Measurements from ENCODE around the gene HOXD9.

Gene HOXD9

DNA sequence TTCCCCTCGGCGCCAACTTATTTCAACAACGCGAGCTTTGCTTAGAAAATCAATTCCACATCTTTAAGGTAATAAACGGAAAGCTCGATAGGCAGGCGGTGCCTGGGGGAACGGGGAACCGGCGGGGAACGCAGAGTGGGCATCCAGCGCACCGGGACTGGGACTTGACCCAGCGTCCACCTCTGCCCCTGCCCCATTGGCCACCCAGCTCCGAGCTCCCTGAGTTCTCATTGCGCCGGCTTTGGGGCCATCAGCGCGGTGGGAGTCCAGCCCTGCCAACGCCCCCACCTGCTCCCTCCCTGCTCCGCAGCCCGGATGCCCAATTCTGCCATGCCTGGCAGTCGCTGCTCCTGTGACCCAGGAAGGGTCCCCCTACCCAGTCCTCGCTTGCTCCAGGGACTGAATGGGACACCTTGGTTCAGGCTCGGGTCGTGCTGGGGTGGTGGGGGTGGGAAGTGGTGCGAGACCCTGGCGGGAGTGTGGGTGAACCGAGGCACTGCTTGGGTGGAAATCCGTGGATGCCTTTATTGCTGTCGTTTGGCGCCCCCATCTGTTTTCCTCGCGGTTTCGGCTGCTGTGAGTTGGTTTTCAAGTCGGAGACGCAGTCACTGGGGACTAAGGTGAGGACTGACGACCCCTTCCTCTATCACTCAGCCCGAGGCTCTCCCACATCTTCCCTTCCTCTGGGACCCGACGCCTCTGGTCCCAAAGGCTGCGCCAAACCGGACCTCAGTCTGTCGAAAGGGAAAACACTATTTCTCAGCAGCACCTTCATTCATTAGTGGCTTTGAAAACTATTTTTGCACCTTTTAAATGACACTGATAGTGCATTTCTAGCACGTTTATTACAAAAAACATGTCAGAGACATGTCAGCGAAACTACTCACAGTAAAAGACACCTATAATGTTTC lies 36.4 kb upstream of the HOXD9 start:
- peak; percentile 37 for DNase-seq

GRCh38 chr2:176087330-176088047 lies 35.0 kb upstream of the HOXD9 start:
- no peak for DNase-seq

DNA sequence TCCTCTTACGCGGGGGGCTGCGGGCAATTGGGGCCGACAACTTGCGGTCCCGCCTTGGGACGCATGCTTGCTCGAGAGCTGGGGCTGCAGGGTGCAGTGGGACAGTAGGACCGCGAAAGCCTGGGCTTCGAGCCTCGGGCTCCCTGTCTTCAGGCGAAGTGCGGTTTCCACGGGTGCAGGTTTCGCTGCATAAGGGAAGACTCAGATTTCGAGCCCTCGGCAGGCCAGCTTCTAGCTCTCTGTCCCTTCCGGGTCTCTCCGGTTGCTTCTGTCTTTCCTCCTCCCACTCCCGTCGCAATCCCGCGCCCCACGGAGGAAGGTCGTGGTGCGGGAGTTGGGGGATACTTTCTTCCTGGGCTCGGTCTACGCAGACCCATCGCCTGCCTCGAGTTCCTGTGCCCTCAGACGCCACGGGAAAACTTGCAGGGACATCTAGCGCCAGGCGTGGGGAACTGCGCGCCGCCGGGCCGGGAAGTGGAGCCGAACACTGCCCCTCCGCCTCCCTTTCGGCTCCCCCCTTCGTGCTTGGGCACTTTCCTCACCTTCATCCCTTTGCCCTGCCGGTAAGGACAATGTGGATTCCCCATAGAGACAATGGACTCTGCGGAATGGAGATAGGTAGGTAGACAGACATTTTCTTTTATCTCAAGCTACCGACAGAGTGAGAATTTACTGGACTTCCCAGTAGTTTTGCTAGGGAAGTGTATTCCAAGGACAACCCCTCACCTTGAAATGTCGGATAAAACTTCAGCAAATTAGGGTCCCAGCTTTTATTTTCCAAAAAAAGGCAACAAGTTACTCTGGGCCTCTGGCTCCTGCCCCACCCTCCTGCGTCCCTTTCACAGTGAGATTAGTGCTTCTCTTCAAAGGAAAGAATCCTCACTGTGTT lies 34.2 kb upstream of the HOXD9 start:
- DNase-seq: peak; percentile 36

- DNase-seq: no peak
Measured at GRCh38 chr2:176088937-176089842, 33.3 kb upstream of the HOXD9 start.

DNA sequence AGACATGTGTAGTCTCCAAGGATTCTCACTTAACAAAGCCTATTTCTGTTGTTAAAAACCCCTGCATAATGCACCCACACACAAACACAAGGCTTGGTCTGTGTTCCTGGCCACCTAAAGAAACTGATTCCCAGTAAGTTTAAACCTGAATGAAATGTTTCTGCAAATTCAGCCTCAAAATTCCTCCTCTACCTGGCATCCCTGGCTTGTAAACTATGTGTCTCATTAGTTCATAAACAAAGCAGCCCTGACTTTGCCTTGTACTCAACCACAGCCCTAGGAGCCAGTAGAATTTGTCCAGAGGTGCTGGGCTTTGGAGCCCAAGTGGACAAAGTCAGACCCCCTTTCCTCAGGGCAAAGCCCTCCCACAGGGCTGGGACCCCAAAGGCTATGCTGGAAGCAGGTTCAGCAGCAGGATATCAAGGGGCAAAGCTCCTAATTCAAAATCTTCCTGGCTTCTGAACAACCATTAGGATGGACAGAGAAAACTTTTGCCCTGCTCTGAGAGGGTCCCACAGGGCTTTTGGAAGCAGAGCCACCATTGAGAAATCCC lies 32.6 kb upstream of the HOXD9 start:
- DNase-seq: no peak

DNA sequence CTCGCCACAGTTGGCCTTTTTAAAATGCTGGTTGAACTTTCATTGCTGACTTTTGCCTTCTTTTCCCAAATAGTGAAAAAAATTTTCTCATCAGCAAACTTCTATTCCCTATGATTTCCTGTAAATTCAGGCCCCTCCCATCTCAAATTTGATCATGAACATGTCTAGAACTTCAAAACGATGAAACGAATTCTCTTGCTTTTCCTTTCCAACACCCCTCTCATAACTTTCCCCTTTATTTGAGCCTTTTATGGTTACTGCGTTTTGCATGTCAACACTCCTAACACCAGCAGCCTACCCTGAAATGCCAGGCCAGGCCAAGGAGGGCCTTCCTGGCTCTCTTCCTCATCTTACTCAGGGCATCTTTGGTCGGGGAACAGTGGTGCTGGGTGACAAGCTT lies 31.7 kb upstream of the HOXD9 start:
- no peak for DNase-seq

- no peak for DNase-seq
Measured at GRCh38 chr2:176091329-176092258, 30.9 kb upstream of the HOXD9 start.

GRCh38 chr2:176092270-176093144 lies 30.0 kb upstream of the HOXD9 start, which contains the start of gene HOXD13:
Gene HOXD13 (plus strand): TSS chr2:176092721. CDS start chr2:176092891, 170 bp downstream.
- no peak for DNase-seq

GRCh38 chr2:176093145-176093897 lies 29.2 kb upstream of the HOXD9 start:
- no peak for DNase-seq

DNA sequence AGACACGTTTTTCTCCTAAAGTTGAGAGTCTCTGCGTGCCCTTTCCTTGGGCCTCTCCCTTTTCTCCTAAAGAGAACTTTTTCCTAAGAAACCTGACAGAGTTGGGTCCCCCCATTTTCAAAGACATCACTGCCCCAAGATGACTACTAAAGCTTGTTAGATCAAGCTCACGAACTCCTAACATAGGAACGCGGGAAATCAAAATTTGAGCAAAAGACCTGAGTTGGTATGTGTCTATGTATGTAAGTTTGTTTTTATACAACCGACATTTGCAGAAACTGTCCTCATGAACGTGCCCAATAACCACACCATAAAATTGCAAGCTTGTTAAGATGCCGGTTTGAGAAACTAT lies 28.6 kb upstream of the HOXD9 start:
- no peak for DNase-seq

DNA sequence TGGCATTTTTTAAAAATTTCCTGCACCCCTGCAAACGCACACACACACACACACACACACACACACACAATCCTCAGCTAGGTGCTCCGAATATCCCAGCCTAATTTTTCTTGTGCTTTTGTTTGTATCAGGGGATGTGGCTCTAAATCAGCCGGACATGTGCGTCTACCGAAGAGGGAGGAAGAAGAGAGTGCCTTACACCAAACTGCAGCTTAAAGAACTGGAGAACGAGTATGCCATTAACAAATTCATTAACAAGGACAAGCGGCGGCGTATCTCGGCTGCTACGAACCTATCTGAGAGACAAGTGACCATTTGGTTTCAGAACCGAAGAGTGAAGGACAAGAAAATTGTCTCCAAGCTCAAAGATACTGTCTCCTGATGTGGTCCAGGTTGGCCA lies 28.2 kb upstream of the HOXD9 start:
- DNase-seq: no peak

DNA sequence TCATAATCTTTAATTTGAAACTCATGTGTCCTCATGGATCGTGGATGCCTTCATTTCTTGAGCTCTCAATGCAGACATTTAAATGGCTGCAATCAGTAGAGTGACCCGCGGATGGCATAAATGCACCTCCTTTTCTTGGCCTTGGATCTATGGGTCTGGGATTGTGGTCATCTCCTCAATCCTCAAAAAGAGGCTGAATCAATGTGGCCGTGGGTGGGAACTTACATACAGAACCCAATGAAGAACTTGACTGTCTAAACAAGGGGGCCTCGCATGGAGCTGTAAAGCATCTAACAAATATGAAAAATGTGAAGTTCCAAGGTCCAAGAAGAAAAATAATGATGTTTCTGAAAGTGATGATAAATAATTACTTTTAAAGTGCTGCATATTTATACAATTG lies 27.1 kb upstream of the HOXD9 start:
- no peak for DNase-seq

GRCh38 chr2:176096243-176096985 lies 26.1 kb upstream of the HOXD9 start:
- DNase-seq: no peak

DNA sequence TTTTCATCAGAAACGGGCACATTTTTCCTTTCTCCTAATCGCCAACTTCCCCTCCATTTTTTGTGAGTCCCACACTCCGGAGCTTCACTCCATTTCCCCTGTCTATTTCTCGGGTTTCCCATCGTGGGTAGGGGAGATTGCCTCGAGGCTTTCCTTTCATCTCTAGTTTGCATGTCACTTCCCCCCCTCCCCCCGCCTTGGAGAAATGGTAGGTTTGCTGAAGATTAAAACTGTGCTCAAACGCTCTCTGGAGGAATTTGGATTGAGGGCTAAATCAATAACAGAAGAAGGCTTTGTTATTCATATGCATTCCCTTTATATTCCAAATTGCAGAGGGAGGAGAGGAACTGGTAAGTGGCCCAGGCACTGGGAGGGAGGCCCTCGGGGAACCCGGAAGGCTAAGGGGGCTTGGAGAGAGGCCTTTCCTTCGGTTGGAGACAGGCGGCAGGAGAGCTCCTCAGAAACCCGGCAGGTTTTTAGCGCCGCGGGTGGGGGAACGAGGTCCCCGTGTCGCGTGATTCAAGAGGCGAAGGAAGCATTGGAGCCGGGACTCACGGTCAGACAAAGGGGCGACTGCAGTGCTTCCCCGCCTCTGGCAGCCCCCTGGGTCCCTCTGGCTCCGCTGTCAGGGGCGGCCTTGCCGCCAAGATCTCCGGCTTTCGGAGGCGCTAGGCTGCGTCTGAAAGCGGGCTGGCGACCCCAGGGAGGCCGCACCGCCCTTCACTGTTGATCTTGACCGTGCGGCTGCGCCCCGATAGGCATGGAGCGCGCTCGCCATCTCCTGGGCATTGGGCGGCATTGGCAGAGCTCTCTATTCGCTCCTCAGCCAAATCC lies 25.3 kb upstream of the HOXD9 start:
- peak; percentile 67 for DNase-seq

- no peak for DNase-seq
Measured at GRCh38 chr2:176097820-176098365, 24.6 kb upstream of the HOXD9 start.

DNA sequence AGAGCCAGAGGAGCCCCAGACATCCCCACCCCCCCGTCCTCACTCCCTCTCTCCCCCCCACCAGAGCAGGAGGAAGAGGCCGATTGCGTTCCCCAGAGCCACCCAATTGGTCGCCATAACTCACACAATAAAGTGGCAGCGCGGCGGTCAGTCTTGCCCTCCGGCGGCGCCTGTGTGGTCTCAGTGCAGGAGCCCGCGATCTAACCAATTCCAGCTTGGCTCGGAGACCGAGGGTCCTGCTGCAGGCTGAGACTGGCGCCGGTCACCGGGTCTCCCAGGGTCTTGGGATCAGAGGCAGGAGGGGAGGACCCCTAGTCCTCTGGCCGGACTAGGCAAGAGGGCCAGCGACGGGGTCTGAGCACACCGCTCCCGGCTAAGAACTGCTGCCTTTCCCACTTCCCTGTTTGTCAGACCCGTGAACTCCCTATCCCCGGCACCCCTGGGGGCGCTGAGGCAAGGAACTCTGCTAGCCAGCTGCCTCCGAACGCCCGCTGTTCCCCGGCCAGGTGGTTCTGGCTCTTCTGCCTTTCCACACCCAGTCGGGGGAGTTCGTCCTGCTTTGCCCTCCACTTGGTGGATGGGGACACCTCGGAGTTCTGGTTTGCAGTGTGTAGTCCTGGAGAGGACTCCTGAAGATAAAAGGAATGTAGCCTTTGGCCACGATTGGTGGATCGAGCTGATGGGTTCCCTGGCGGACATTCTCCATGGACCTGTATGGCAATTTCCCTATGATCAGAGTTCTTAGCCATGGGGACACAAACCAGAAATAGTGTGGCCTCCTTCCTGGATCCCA lies 24.0 kb upstream of the HOXD9 start:
- DNase-seq: no peak

All from hematopoietic multipotent progenitor cell treated with erythropoietin and hydrocortisone succinate and interleukin-3 and kit ligand, for 8 days (in vitro differentiated cells).